Hematopoietic multipotent progenitor cell treated with erythropoietin and hydrocortisone succinate and interleukin-3 and kit ligand, for 6 days (in vitro differentiated cells): Measurements from ENCODE around the gene CPPED1.
"Not testable (repeated sequence)": the region's sequence is repeated elsewhere in the genome, so short reads cannot be mapped to it uniquely, and the experiment has no call there.

Experiments
- DNase-seq: peaks from one replicate; pipeline ENCODE4 v3.0.0-alpha.2; 2015

The CPPED1 gene, protein sequence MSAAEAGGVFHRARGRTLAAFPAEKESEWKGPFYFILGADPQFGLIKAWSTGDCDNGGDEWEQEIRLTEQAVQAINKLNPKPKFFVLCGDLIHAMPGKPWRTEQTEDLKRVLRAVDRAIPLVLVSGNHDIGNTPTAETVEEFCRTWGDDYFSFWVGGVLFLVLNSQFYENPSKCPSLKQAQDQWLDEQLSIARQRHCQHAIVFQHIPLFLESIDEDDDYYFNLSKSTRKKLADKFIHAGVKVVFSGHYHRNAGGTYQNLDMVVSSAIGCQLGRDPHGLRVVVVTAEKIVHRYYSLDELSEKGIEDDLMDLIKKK

DNA sequence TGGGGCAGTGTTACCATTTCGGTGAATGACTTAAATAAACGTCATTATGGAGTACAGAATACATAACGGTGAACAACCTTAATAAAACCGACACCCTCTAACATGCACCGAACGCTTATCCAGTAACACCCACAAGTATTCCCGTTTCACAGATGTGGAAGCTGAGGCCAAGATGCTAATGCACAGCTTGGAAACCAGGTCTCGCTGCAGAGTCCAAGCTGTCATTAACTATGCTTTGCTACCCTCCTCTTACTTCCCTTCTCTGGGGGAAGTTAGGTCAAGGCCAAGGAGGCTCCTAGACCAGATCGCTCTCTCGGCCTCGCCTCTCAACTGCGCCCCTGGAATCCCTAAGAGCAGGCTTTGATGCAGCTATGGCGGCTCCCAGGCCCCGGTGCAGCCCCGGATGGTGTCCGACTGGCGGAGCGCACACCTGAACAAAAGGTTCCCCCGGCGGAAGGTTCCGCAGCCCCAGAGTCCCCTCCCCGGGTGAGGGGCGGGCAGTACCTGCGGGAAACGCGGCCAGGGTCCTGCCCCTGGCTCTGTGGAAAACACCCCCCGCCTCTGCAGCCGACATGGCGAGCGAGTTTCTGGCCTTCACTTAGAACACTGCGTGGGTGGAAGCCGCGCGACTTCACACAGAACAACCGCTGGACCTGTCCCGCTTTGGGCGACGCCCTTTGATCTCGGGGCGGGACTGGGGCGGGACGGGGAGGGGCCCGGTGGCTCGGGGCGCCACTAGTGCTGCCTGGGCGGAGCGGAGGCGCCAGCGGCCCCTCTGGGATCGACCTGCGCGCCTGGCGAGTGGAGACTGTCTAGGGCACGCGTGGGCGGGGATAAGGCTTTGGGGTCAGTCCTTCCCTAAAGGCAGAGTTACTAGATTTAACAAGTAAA lies at the start of gene CPPED1:
Gene CPPED1, minus strand, starts transcription at position 685 of the 891 bp plus-strand sequence. Its CDS starts 111 bp downstream, at position 574.
- peak; percentile 97 for DNase-seq

- DNase-seq: no peak
These were observed 46.5 kb upstream of the CPPED1 start for GRCh38 chr16:12850186-12850585.

- no peak for DNase-seq
These were observed 42.9 kb upstream of the CPPED1 start for GRCh38 chr16:12846592-12846991.

DNA sequence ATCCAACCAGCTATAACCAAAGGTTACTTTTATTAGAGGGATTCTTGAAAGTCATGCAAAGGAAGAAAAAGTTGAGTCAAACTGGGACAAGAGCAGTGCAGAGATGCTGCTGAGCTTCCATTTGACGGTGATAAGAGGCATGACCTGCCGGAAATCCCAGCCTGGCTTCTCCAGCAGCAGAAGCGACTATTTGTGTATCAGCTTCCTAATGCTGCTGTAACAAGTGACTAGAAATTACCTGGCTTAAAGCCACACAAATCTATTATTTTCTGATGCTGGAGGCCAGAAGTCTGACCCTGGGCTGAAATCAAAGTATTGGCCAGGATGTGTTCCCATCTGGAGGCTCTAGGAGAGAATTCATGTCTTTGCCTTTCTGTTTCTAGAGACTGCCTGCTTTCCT lies 41.6 kb upstream of the CPPED1 start:
- DNase-seq: no peak

GRCh38 chr16:12837756-12838155 lies 34.1 kb upstream of the CPPED1 start:
- DNase-seq: no peak

DNA sequence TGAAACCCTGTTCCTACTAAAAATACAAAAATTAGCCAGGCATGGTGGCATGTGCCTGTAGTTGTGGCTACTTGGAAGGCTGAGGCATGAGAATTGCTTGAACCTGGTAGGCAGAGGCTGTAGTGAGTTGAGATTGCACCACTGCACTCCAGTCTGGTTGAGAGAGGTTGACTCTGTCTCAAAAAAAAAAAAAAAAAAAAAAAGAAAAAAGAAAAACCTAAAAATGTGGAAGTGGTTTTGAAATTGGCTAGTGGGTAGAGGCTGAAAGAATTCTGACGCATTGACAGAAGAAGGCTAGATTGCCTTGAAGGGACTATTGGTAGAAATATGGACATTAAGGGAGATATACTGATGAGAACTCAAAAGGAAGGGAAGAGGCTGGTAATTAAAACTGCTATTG lies 33.6 kb upstream of the CPPED1 start:
- DNase-seq: no peak

DNA sequence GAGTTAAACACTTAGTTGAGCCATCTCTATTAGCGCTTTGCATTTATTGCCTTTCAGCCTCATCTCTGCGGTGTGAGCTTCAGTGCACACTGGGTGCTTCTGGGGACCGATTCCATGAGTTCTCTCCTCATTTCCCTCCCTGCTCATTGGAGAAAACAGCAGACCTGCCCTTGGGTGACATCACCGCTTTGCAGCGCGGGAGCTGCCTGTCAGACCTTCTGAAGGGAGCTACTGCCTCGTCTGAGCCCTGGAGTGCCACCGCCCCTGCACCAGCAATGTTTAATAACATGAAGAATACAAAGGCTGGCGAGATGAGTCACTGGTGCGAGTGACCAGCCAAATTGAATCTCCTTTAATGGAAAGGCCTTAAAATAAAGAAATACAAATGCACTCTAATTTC lies 30.2 kb upstream of the CPPED1 start:
- no peak for DNase-seq

GRCh38 chr16:12829096-12829888 lies 25.6 kb upstream of the CPPED1 start:
- DNase-seq: no peak

DNA sequence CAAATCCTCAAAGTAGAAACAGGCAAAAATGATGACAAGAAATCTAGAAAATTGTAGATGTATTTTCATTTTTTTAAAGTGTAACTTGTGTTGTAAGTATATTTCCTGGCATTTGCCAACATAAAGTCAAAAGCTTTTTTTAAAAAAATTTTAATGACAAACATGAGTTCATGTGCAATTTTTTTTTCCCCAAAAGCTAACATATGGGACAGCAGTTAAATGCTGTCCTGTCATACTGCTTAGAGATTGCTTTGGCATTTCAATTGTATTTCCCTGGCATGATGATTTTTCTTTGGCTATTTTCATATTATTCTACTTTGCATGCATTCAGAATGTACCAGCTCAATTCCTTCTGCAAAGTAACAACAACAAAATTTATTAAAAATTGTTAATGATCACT lies 24.5 kb upstream of the CPPED1 start:
- no peak for DNase-seq

- no peak for DNase-seq
These were observed 22.9 kb upstream of the CPPED1 start for GRCh38 chr16:12826559-12826958.

DNA sequence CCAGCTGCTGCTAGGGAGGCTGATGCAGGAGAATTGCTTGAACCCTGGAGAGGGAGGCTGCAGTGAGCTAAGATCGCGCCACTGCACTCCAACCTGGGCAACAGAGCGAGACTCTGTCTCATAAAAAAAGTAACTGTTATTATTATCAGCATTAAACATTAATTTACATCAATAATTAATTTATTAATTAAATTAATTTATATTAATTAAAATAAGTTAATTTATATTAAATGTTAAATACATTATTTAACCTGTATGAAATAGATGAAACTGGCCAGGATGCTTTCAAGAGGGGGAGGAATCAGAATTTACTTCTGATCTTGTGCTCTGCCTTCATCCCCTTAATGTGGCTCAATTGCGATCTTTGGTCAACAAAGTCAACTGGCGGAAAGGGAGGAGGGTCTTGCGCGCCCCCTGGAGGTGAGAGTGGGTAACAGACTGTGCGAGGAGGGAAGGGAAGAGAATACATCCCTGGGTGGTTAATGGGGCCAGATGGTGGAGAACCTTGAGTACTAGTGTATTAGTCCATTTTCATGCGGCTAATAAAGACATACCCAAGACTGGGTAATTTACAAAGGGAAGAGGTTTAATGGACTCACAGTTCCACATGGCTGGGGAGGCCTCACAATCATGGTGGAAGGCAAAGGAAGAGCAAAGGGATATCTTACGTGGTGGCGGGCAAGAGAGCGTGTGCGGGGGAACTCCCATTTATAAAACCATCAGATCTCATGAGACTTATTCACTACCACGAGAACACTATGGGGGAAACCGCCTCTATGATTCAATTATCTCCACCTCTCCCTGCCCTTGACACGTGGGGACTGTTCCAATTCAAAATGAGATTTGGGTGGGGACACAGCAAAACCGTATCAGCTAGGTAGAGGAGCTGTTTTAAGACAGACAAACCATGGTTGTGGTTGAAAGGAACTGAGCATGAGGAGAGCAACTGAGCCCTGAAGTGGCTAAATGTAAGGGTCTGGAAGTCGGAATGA lies 15.7 kb upstream of the CPPED1 start:
- peak; percentile 85 for DNase-seq

DNA sequence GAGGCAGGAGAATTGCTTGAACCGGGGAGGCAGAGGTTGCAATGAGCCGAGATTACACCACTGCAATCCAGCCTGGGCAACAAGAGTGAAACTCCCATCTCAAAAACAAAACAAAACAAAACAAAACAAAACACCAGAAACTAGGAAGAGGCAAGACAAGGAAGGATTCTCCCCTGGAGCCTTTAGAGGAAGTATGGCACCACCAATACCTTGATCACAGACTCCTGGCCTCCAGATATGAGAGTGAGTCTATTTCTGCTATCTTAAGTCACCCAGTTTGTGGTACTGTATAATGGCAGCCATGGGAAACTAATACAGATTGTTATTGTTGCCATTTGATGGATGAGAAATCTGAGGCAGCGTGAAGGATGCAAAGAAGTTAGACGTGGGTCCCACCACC lies 14.6 kb upstream of the CPPED1 start:
- DNase-seq: no peak

DNA sequence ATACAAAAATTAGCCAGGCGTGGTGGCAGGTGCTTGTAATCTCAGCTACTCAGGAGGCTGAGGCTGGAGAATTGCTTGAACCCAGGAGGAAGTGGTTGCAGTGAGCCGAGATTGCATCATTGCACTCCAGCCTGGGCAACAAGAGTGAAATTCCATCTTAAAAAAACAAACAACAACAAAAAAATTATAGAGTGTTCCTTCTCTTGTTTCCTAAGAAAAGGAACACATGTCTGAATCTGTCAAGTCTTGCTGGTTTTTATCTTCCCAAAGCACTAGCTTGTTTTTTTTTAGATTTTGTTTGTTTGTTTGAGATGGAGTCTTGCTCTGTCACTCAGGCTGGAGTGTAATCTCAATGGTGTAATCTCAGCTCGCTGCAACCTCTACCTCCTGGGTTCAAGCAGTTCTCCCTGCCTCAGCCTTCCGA lies 13.1 kb upstream of the CPPED1 start:
- DNase-seq: not testable (repeated sequence)

GRCh38 chr16:12815361-12815760 lies 11.7 kb upstream of the CPPED1 start:
- peak; percentile 26 for DNase-seq

GRCh38 chr16:12813734-12814133 lies 10.0 kb upstream of the CPPED1 start:
- not testable (repeated sequence) for DNase-seq

DNA sequence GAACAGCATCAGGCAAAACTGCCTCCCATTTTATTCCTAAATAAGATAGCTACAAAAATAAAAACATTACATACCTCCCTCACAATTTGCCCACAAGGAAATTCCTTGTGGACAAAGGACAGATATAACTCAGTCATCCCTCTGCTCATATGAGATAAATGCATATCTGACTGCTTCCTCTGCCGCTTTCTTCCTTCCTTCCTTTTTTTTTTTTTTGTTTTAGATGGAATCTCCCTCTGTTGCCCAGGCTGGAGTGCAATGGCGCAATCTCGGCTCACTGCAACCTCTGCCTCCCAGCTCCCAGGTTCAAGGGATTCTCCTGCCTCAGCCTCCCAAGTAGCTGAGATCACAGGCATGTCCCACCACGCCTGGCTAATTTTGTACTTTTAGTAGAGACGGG lies 9.6 kb upstream of the CPPED1 start:
- DNase-seq: not testable (repeated sequence)

DNA sequence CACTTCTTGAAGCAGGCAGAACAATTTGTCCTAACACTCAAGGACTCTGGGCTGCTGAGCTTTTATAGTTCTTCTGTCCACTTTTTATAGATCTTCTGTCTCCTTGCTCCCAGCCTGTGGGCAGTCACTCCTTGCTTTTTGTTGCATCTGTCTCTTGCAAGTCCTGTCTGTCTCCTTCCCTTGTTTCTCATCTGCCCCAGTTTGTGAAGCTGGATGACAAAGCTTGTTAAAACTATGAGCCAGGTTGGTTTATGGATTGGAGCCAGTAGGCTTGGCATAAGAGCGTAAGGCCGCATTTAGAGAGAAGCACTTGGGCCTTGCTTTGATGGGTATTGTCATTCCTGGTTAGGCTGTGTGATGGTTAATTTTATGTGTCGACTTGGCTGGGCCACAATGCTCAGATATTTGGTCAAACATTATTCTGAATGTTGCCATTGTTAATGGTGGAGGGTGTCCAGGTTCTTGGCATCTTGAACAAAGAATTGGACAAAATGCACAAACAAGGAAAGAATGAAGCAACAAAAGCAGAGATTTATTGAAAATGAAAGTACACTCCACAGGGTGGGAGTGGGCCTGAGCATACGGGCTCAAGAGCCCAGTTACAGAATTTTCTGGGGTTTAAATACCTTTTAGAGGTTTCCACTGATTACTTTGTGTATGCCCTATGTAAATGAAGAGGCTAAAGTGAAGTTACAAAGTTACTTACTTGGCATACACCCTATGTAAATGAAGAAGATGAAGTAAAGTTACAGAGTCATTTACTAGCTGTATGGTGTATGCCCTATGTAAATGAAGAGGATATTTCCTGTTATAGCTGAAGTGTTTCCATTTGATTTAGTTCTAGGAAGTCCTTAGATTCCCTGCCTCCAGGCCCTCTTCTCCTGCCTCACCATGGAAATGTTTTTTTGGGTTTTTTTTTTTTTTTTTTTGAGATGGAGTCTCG lies 8.0 kb upstream of the CPPED1 start:
- DNase-seq: no peak

DNA sequence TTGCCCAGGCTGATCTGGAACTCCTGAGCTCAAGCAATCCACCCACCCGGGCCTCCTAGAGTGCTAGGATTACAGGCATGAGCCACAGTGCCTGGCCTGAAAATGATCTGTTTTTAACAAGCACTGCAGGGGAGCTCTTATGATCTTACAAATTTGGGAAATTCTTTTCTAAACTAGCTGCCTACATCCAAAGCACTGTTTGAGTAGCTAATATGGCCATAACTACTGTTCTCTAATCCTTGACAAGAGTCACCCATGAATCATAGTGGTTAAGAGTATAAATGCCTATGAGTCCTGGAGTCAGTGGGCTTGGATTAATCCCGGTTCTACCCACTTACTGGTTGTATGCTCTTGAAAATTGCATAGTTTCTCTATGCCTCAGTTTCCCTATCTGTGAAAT lies 1.4 kb upstream of the CPPED1 start:
- DNase-seq: no peak

DNA sequence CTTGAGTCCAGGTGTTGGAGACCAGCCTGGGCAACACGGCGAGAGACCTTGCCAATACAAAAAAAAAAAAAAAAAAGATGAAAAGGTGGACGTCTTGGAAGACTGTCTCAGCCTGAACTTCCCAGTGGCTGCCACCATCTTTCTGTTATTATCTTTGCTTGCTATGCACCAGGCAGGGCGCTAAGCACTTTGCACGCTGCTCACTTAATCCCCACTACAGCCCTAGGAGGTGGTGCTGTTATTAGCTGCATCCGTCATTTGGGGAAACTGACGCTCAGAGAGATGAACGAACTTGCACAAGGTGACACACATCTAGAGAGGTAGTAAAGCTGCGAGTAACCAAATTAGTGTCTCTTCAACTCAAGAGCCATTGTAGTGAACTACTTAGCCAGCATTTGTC lies 708 bp upstream of the CPPED1 start:
- no peak for DNase-seq

DNA sequence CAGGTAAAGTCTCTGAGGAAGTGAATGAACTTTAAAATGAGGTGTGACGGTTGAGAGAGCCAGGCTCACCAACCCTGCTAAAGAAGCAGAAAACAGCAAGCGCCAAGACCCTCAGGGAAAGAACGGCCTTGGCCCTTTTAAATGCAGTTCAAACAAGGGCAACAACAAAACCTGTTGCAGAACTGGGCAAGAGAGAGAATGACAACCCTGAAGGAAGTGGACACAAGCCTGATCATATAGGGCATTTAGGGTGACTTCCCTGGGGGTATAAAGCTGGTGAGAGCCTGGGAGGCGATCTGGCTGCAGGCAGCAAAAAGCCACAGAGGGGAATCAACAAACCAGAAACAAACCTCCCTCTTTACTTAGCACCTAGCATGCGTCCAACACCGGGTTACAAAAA lies 1.0 kb downstream of the CPPED1 start:
- peak; percentile 12 for DNase-seq

DNA sequence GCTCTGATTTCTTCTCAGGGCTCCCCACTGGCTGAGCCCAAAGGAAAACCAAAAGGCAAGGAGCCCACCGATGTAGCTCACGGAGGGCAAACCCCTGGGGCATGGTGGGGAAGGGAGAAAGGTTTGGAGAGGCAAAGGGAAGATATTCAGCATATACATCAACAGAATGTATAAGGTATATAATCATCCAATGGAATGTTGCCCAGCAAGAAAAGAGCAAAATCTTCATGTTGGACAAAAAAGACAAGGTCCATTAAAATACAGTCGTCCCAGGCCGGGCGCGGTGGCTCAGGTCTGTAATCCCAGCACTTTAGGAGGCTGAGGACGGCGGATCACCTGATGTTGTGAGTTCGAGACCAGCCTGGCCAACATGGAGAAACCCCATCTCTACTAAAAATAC lies 1.6 kb downstream of the CPPED1 start:
- DNase-seq: no peak
